Ishikawa (cell line): Measurements from ENCODE around the gene RNF220.

ENCODE experiments used
- CREB1 ChIP-seq: IDR thresholded peaks from 2 replicates; pipeline ENCODE4 v1.6.1; 2012; ENCODE audit warnings: low read depth
- EGR1 ChIP-seq: IDR thresholded peaks from 2 replicates; pipeline ENCODE4 v1.6.1; 2012
- RAD21 ChIP-seq: IDR thresholded peaks from 2 replicates; pipeline ENCODE4 v1.6.1; 2012; ENCODE audit warnings: low read depth
- REST ChIP-seq: IDR thresholded peaks from 2 replicates; pipeline ENCODE4 v1.6.1; 2012; ENCODE audit warnings: low read depth, mild to moderate bottlenecking
- TAF1 ChIP-seq: IDR thresholded peaks from 2 replicates; pipeline ENCODE4 v1.6.1; 2012; ENCODE audit warnings: low read depth, mild to moderate bottlenecking
- USF1 ChIP-seq: IDR thresholded peaks from 2 replicates; pipeline ENCODE4 v1.6.1; 2012
- YY1 ChIP-seq: IDR thresholded peaks from 2 replicates; pipeline ENCODE4 v1.6.1; 2012; ENCODE audit warnings: low read depth

- TF ChIP-seq YY1 (no peak), REST (no peak), EGR1 (no peak), RAD21 (no peak), CREB1 (no peak), USF1 (no peak), TAF1 (no peak)
Observed at GRCh38 chr1:44532567-44532944, 127.5 kb downstream of the RNF220 start.
